Measurements from ENCODE around the gene SLC6A3. TPM values are rescaled to one million over a fixed set of nuclear protein-coding genes. Genes with fewer than 3 reads are reported as not detected.
A peak's percentile ranks its signal among the peaks of the same experiment; 100 is the strongest.

The SLC6A3 gene
- total RNA-seq, 2 donors from 2014 or later: 0.18 TPM; not detected in 1

- Histone ChIP-seq H3K36me3 (ENCODE audit: control insufficient read depth, insufficient read depth, low read length) (peaks cover 47% of the 10 kb centered on the region), H3K9me3 (ENCODE audit: control insufficient read depth, low read length) (peaks cover 16% of the 10 kb centered on the region), H3K4me3 (ENCODE audit: low read length) (no peak overlapping the region), H3K27me3 (ENCODE audit: control insufficient read depth, insufficient read depth, low read length, poor library complexity, severe bottlenecking) (no peaks in the 10 kb centered on the region), H3K27ac (ENCODE audit: low read depth, low read length) (no peak overlapping the region), H3K9ac (ENCODE audit: extremely low read depth, low read length, poor library complexity, severe bottlenecking) (no peak overlapping the region), H3K4me1 (ENCODE audit: control insufficient read depth, insufficient read depth, low read length) (no peaks in the 10 kb centered on the region)
- Mint-ChIP-seq H3K27ac (no peak overlapping the region), H3K4me1 (peaks cover 3% of the 10 kb centered on the region), H3K4me3 (no peak overlapping the region), H3K27me3 (ENCODE audit: insufficient read depth) (no peaks in the 10 kb centered on the region), H3K36me3 (ENCODE audit: low read depth) (peaks cover 77% of the 10 kb centered on the region), H3K9me3 (peaks cover 9% of the 10 kb centered on the region)
- 95 to 96% methylated on average over 34 to 46 of the region's 46 CpGs for WGBS, 2 experiments (ENCODE audit: insufficient coverage in 1 of 2, insufficient read length in 1 of 2)
- DNase-seq: peak; percentile 26
- no peak for TF ChIP-seq CTCF (conservative IDR thresholded peaks at IDR 0.05)
These were observed 18.3 kb upstream of the SLC6A3 start for GRCh38 chr5:1463326-1464095.

- DNase-seq: peak; percentile 50
- Mint-ChIP-seq H3K9me3 (peaks cover 21% of the 10 kb centered on the region), H3K4me3 (no peak overlapping the region), H3K27ac (no peak overlapping the region), H3K4me1 (peaks cover 3% of the 10 kb centered on the region), H3K36me3 (ENCODE audit: low read depth) (peaks cover 80% of the 10 kb centered on the region), H3K27me3 (ENCODE audit: insufficient read depth) (no peaks in the 10 kb centered on the region)
- H3K36me3 ChIP-seq (ENCODE audit: control insufficient read depth, insufficient read depth, low read length): peaks cover 47% of the 10 kb centered on the region
- WGBS, 2 experiments (ENCODE audit: insufficient coverage in 1 of 2, insufficient read length in 1 of 2): 87 to 91% methylated on average over 12 to 20 of the region's 20 CpGs
- peak overlapping the region; percentile 53 for H3K27ac ChIP-seq (ENCODE audit: low read depth, low read length)
- no peak for TF ChIP-seq CTCF (conservative IDR thresholded peaks at IDR 0.05)
- H3K4me3 ChIP-seq (ENCODE audit: low read length): no peak overlapping the region
- H3K27me3 ChIP-seq (ENCODE audit: control insufficient read depth, insufficient read depth, low read length, poor library complexity, severe bottlenecking): no peaks in the 10 kb centered on the region
- no peaks in the 10 kb centered on the region for H3K4me1 ChIP-seq (ENCODE audit: control insufficient read depth, insufficient read depth, low read length)
- no peak overlapping the region for H3K9ac ChIP-seq (ENCODE audit: extremely low read depth, low read length, poor library complexity, severe bottlenecking)
- H3K9me3 ChIP-seq (ENCODE audit: control insufficient read depth, low read length): peaks cover 25% of the 10 kb centered on the region
These were observed 17.1 kb upstream of the SLC6A3 start for GRCh38 chr5:1462358-1462757.

- Histone ChIP-seq H3K27me3 (ENCODE audit: control insufficient read depth, insufficient read depth, low read length, poor library complexity, severe bottlenecking) (no peaks in the 10 kb centered on the region), H3K9me3 (ENCODE audit: control insufficient read depth, low read length) (peaks cover 34% of the 10 kb centered on the region), H3K4me1 (ENCODE audit: control insufficient read depth, insufficient read depth, low read length) (no peaks in the 10 kb centered on the region), H3K9ac (ENCODE audit: extremely low read depth, low read length, poor library complexity, severe bottlenecking) (no peak overlapping the region), H3K4me3 (ENCODE audit: low read length) (no peak overlapping the region), H3K36me3 (ENCODE audit: control insufficient read depth, insufficient read depth, low read length) (peaks cover 47% of the 10 kb centered on the region), H3K27ac (ENCODE audit: low read depth, low read length) (no peak overlapping the region)
- H3K4me1 Mint-ChIP-seq: peaks cover 3% of the 10 kb centered on the region
- WGBS, 2 experiments (ENCODE audit: insufficient coverage in 1 of 2, insufficient read length in 1 of 2): 94 to 97% methylated on average over 9 to 10 of the region's 10 CpGs
- no peak for DNase-seq
- H3K27ac Mint-ChIP-seq: no peak overlapping the region
- peaks cover 85% of the 10 kb centered on the region for H3K36me3 Mint-ChIP-seq (ENCODE audit: low read depth)
- H3K9me3 Mint-ChIP-seq: peaks cover 30% of the 10 kb centered on the region
- no peak overlapping the region for H3K4me3 Mint-ChIP-seq
- no peak for TF ChIP-seq CTCF (conservative IDR thresholded peaks at IDR 0.05)
- no peaks in the 10 kb centered on the region for H3K27me3 Mint-ChIP-seq (ENCODE audit: insufficient read depth)
These were observed 16.2 kb upstream of the SLC6A3 start for GRCh38 chr5:1461396-1461795.
